GM06990 (cell line): ENCODE data around the gene CSNK2B.

ENCODE experiments used
- DNase-seq: peaks from one replicate; pipeline ENCODE4 v3.0.0-alpha.2; 2011; ENCODE audit not compliant: insufficient read length; ENCODE audit errors: extremely low read depth
- H3K27me3 ChIP-seq: replicated peaks from 2 replicates; pipeline ENCODE4 v1.6.0; 2011; ENCODE audit warnings: low read length; ENCODE audit not compliant: control insufficient read depth, insufficient read depth
- H3K36me3 ChIP-seq: 2 replicates; pipeline ENCODE4 v1.5.1; 2011; ENCODE audit warnings: low read length; ENCODE audit not compliant: control insufficient read depth, insufficient read depth
- H3K4me3 ChIP-seq: replicated peaks from 2 replicates; pipeline ENCODE4 v1.5.1; 2011; ENCODE audit warnings: low read depth, mild to moderate bottlenecking, control low read depth, low read length
- CTCF ChIP-seq: IDR thresholded peaks from 2 replicates; pipeline ENCODE4 v1.5.1; 2011; ENCODE audit warnings: low read length, control low read depth, mild to moderate bottlenecking, inconsistent platforms; ENCODE audit not compliant: insufficient read depth, poor library complexity, severe bottlenecking

Gene CSNK2B

GRCh38 chr6:31662124-31662723 is 3.7 kb upstream of the CSNK2B start:
- DNase-seq, result no peak
- peaks cover 13% of the 10 kb centered on the region for H3K36me3 ChIP-seq
- no peak overlapping the region for H3K4me3 ChIP-seq
- no peaks in the 10 kb centered on the region for H3K27me3 ChIP-seq
- no peak for TF ChIP-seq CTCF

- H3K27me3 ChIP-seq, result no peaks in the 10 kb centered on the region
- peak overlapping the region; percentile 92 for H3K4me3 ChIP-seq
- TF ChIP-seq CTCF, result no peak
- no peak for DNase-seq
- H3K36me3 ChIP-seq, result peaks cover 15% of the 10 kb centered on the region
Measured at GRCh38 chr6:31663126-31663960, 2.5 kb upstream of the CSNK2B start.

DNA sequence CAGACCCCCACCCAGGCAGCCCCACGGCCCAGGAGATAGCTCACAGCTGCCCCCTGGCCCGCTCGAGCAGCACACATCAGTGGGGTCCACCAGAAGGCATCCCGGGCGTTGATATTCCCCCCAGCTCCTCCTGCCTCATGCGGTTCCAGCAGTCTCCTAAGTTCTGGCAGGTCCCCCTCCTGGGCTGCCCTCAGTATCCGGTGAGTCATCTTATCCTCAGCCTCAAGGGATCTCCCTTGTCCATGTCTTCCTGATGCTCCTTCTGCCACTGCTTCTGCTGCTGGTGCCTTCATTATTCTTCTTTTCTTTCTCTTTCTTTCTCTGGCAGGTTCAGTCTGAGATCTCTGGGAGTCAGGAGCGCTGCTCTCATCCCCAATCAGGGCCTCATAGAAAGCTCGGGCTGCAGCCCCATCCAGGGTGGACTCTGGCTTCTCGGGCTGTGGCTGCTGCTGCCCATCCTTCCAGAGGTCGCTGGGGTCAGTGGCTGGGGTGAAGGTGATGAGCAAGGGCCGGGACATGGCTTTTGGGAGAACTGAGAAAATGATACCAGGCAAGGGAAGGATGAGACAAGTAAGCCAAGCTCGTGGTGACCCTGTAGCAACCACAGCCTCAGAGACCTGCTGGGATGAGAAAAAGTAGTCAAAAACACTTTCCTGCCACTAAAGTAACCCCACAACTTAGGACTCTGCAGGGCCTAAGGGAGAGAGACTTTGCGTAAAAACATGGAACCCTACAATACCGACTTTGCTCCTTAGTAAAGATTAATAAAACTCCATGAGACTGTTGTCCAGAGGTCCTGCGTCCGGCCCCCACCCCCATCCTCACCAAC is 1.7 kb upstream of the CSNK2B start:
- no peak for TF ChIP-seq CTCF
- H3K36me3 ChIP-seq, result peaks cover 19% of the 10 kb centered on the region
- H3K27me3 ChIP-seq, result no peaks in the 10 kb centered on the region
- no peak for DNase-seq
- H3K4me3 ChIP-seq, result peak overlapping the region; percentile 92

GRCh38 chr6:31664790-31665500 is 935 bp upstream of the CSNK2B start, which contains the start of gene GPANK1:
Gene GPANK1 (minus strand): TSS chr6:31664997. CDS start chr6:31664478, 519 bp downstream.
- TF ChIP-seq CTCF, result no peak
- H3K4me3 ChIP-seq, result peak within 1 kb of the TSS; percentile 98
- H3K36me3 ChIP-seq, result peaks cover 23% of the 10 kb centered on the region
- H3K27me3 ChIP-seq, result no peaks in the 10 kb centered on the region
- DNase-seq, result peak; percentile 82

- H3K36me3 ChIP-seq, result peaks cover 29% of the 10 kb centered on the region
- no peak for TF ChIP-seq CTCF
- H3K4me3 ChIP-seq, result peak overlapping the region; percentile 98
- H3K27me3 ChIP-seq, result no peaks in the 10 kb centered on the region
- DNase-seq, result no peak
Measured at GRCh38 chr6:31666337-31666965, 571 bp downstream of the CSNK2B start.
